ENCODE measurements around the gene RASGEF1C.

The RASGEF1C gene

GRCh38 chr5:180187767-180188166 is 21.2 kb downstream of the RASGEF1C start:
- no peak for DNase-seq
- no peaks in the 10 kb centered on the region for H3K36me3 Mint-ChIP-seq (ENCODE audit: insufficient read depth)

DNA sequence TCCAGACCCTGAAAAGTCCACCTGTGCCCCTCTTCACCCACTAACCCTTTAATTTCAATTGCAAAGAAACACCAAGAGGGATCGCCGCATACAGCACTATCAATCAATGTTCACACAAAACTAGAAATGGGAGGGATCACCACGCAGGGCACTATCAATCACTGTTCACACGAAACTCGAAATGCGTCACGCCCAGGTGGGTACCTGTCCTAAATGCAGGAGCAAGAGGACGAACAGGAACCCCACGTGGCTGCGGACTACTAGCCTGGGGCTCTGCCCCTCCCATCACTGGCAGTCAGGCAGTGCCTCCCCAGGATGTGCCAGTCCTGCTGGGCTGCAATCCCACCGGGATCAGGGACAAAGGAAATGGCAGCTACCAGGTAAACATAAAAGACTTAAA is 28.2 kb downstream of the RASGEF1C start:
- H3K4me1 Mint-ChIP-seq (ENCODE audit: low read depth in 2 of 2) = no peaks in the 10 kb centered on the region
- peaks cover 2% of the 10 kb centered on the region for H3K36me3 Mint-ChIP-seq (ENCODE audit: insufficient read depth)
- H3K9me3 Mint-ChIP-seq = no peaks in the 10 kb centered on the region
- H3K27me3 Mint-ChIP-seq = peaks cover 32 to 53% of the 10 kb centered on the region in 2 donors
- H3K4me3 Mint-ChIP-seq = no peak overlapping the region
- ATAC-seq (replicated peaks) = no peak
- no peak overlapping the region for H3K27ac Mint-ChIP-seq
- no peak for DNase-seq

More at GRCh38 chr5:180187767-180188166, 21.2 kb downstream of the RASGEF1C start:
- no peak overlapping the region for H3K4me3 Mint-ChIP-seq
- H3K27ac Mint-ChIP-seq = no peak overlapping the region
- H3K9me3 Mint-ChIP-seq = peaks cover 0 to 1% of the 10 kb centered on the region in 2 donors
- ATAC-seq (replicated peaks) = no peak
- H3K4me1 Mint-ChIP-seq (ENCODE audit: low read depth in 2 of 2) = no peaks in the 10 kb centered on the region
- peaks cover 5 to 29% of the 10 kb centered on the region in 2 donors for H3K27me3 Mint-ChIP-seq

DNA sequence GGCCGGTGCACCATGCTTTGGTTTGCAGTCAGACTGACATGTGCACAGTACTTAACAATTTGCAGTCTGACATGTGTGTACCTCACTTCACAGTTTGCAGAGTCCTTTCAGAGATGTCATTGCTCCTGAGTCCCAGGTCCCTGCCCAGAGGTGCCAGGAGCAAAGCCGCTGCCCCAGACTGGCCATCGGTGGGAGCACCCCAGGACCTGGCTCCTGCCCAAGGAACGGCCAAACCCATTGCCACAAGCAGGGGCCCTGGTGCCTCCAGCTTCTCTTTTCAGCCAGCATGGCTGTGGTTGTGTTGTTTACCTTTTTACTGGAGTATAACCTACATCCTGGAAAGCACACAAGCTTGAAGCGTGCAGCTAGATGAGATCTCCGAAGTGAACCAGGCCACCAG is 28.6 kb downstream of the RASGEF1C start:
- H3K4me1 Mint-ChIP-seq (ENCODE audit: low read depth in 2 of 2) = no peaks in the 10 kb centered on the region
- no peaks in the 10 kb centered on the region for H3K9me3 Mint-ChIP-seq
- ATAC-seq (replicated peaks) (no peak), DNase-seq (no peak)
- H3K27ac Mint-ChIP-seq = no peak overlapping the region
- no peak overlapping the region for H3K4me3 Mint-ChIP-seq
- peaks cover 31 to 53% of the 10 kb centered on the region in 2 donors for H3K27me3 Mint-ChIP-seq
- peaks cover 2% of the 10 kb centered on the region for H3K36me3 Mint-ChIP-seq (ENCODE audit: insufficient read depth)

- H3K27me3 Mint-ChIP-seq = peaks cover 31 to 53% of the 10 kb centered on the region in 2 donors
- H3K36me3 Mint-ChIP-seq (ENCODE audit: insufficient read depth) = peaks cover 2% of the 10 kb centered on the region
- no peaks in the 10 kb centered on the region for H3K9me3 Mint-ChIP-seq
- H3K27ac Mint-ChIP-seq = no peak overlapping the region
- DNase-seq (no peak), ATAC-seq (replicated peaks) (no peak)
- H3K4me1 Mint-ChIP-seq (ENCODE audit: low read depth in 2 of 2) = no peaks in the 10 kb centered on the region
- H3K4me3 Mint-ChIP-seq = no peak overlapping the region
These were observed 29.3 kb downstream of the RASGEF1C start for GRCh38 chr5:180179442-180180420.

DNA sequence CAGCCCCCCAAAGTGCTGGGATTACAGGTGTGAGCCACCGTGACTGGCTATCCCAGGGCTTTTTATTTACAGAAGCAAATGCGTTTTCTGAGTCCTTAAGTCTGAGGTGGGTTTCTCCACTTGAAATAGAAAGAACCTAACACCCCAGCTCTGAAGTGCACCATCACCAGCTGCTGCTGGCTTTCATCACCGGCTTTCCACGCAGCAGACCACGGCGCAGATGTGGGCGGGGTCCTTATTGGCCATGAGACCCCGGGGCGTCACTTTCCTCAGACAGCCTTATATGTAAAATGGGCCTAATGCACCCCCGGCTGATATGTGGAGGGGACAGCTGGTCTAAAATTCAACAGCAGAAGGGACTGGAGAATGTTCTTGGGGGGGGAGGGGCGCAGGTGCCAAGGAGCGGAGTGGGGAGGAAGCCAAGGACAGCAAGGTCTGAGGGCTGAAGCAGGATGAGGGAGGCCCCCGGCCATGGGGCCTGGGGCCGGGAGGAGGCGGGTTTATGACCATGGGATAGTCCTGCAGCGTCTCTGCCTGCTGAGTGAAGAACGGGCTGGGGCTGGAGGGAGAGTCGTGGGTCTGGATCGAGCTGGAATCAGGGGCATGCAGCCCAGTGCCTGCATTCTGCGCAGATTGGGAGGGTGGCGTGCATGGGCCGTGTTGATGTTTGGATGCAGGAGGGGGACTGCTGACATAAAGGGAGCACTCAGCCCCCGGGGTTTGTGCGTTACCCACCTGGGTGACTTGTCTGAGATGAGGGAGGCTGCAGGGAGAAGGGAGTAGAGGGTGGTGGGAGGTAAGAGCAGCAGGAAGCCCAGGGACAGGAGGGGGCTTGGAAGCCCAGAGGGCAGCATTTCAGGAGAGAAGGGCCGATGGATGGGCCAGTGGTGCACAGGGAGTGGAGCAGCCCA is 30.2 kb downstream of the RASGEF1C start:
- H3K27me3 Mint-ChIP-seq = peaks cover 31 to 56% of the 10 kb centered on the region in 2 donors
- H3K27ac Mint-ChIP-seq = no peak overlapping the region

GRCh38 chr5:180176191-180176590 is 32.8 kb downstream of the RASGEF1C start:
- Mint-ChIP-seq H3K27ac (no peak overlapping the region), H3K27me3 (peaks cover 14 to 61% of the 10 kb centered on the region in 2 donors), H3K36me3 (ENCODE audit: insufficient read depth) (peaks cover 2% of the 10 kb centered on the region), H3K9me3 (no peaks in the 10 kb centered on the region), H3K4me3 (no peak overlapping the region), H3K4me1 (ENCODE audit: low read depth in 2 of 2) (no peaks in the 10 kb centered on the region)
- DNase-seq = no peak
- no peak for ATAC-seq (replicated peaks)

More for the DNA sequence above, 30.2 kb downstream of the RASGEF1C start:
- Mint-ChIP-seq H3K9me3 (no peaks in the 10 kb centered on the region), H3K36me3 (ENCODE audit: insufficient read depth) (peaks cover 2% of the 10 kb centered on the region), H3K4me1 (ENCODE audit: low read depth in 2 of 2) (no peaks in the 10 kb centered on the region), H3K4me3 (no peak overlapping the region)
- no peak for ATAC-seq (replicated peaks)
- DNase-seq = no peak

DNA sequence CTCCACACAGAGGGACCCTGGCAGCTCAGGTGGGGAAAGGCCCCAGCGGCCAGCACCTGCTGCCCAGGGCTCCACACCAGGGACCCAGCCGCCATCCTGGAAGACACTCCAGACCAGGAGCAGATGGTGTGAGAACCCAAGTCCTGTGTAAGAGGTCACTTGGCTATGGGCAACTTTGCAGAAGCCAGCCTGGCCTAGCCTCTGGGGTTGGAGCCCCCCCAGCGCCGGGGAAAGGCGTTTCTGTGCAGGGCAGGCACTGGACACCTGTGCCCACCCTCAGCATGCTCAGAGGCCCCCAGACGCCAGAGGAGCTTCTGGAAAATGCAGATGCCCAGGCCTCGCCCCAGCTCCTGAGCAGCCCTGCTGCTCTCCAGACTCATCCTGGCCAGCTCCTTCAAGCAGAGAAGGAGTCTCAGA is 34.0 kb downstream of the RASGEF1C start:
- no peak for ATAC-seq (replicated peaks)
- H3K9me3 Mint-ChIP-seq = no peaks in the 10 kb centered on the region

DNA sequence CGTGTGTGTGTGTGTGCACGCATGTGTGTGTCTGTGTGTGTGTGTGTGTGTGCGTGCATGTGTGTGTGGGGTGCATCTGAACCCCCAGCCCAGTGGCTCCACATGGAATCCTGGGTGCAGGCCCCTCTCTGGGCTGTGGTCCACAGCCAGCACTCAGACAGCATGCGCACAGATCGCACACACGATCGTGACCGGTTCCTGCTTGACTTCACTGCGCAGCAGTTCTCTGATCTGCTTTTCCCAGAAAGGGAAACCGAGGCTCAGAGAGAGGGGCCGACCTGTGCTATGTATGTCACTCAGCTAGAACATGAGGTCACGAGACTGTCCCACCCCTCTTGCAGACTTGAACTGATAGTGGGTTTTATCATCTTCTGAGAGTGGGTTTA is 34.4 kb downstream of the RASGEF1C start:
- H3K9me3 Mint-ChIP-seq = no peaks in the 10 kb centered on the region
- no peak for ATAC-seq (replicated peaks)
- no peak overlapping the region for H3K27ac Mint-ChIP-seq
- no peak overlapping the region for H3K4me3 Mint-ChIP-seq
- H3K4me1 Mint-ChIP-seq (ENCODE audit: low read depth in 2 of 2) = no peaks in the 10 kb centered on the region
- no peak for DNase-seq
- peaks cover 2% of the 10 kb centered on the region for H3K36me3 Mint-ChIP-seq (ENCODE audit: insufficient read depth)
- H3K27me3 Mint-ChIP-seq = peaks cover 6 to 61% of the 10 kb centered on the region in 2 donors

More for the DNA sequence above, 34.0 kb downstream of the RASGEF1C start:
- H3K27ac Mint-ChIP-seq = no peak overlapping the region
- DNase-seq = no peak
- no peaks in the 10 kb centered on the region for H3K4me1 Mint-ChIP-seq (ENCODE audit: low read depth in 2 of 2)
- peaks cover 6 to 61% of the 10 kb centered on the region in 2 donors for H3K27me3 Mint-ChIP-seq
- H3K36me3 Mint-ChIP-seq (ENCODE audit: insufficient read depth) = peaks cover 2% of the 10 kb centered on the region
- H3K4me3 Mint-ChIP-seq = no peak overlapping the region

DNA sequence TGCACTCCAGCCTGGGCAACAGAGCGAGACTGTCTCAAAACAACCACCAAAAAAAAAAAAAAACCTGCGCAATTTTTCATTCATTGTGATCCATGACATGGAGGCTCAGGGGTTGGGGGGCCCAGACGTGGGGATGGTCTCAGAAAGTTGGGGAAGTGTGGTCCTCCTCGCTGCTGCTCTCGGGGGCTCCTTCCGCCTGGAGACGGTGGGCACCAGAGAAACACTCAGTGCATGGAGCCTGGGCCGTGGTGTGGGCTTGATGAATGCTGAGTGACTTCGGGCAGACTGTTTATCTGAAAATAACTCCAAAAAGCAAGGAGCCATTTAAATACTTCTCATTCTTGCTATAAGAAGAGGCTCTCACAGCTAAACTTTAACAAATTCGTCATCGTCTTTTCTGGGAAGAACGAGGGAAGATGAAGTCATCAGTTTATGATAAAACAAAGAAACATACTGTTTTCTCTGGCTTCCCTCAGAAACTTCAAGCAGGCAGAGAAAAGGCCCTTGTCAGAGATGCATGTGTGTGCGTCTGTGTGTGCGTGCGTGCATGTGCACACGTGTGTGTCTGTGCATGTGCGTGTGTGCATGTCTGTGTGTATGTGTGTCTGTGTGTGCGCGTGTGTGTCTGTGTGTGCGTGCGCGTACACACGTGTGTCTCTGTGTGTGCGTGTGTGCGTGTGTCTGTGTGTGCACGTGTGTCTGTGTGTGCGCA is 35.0 kb downstream of the RASGEF1C start:
- H3K4me3 Mint-ChIP-seq = no peak overlapping the region
- ATAC-seq (replicated peaks) = no peak

GRCh38 chr5:180173198-180173544 is 35.8 kb downstream of the RASGEF1C start:
- ATAC-seq (replicated peaks) = no peak

More for the DNA sequence above, 35.0 kb downstream of the RASGEF1C start:
- H3K9me3 Mint-ChIP-seq = no peaks in the 10 kb centered on the region
- peaks cover 4 to 61% of the 10 kb centered on the region in 2 donors for H3K27me3 Mint-ChIP-seq
- no peak overlapping the region for H3K27ac Mint-ChIP-seq
- no peaks in the 10 kb centered on the region for H3K36me3 Mint-ChIP-seq (ENCODE audit: insufficient read depth)
- H3K4me1 Mint-ChIP-seq (ENCODE audit: low read depth in 2 of 2) = no peaks in the 10 kb centered on the region
- DNase-seq = no peak

DNA sequence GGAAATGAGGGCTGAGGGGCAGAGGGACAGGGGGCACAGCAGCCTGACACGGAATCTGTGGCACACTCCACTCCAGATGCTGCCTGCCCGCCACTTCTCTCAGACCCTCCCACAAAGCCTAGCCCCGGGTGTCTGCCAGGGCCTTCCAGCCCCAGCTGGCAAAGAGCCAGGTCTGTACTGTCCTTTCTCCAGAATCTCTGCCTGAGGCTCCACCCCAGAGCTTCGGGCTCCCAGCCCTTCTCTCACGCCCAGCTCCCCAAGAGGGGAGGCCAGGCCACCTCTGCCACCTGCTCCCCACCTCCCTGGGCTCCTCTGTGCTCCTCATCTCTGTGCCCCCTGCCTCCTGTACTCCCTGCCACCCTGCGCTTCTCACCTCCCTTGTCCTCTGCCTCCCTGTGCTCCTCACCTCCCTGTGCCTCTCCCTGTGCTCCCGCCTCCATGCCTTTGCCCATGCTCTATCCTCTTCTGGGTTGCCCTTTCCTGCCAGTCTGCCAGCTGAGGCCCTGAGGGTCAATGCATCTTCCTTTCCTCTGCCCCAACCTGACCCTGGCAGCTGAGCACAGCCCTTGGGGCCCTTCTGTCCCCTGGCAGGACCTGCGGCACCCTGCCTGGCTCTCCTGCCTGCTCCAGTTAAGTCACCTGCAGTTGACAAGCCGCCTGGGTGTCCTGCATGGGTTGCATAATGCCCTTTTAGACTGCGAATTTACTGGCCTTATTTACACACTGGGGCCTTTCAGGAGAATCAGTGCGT is 36.4 kb downstream of the RASGEF1C start:
- Mint-ChIP-seq H3K9me3 (no peaks in the 10 kb centered on the region), H3K27ac (no peak overlapping the region), H3K4me3 (no peak overlapping the region), H3K27me3 (peaks cover 9 to 63% of the 10 kb centered on the region in 2 donors), H3K4me1 (ENCODE audit: low read depth in 2 of 2) (no peaks in the 10 kb centered on the region), H3K36me3 (ENCODE audit: insufficient read depth) (no peaks in the 10 kb centered on the region)
- DNase-seq (no peak), ATAC-seq (replicated peaks) (no peak)

More at GRCh38 chr5:180173198-180173544, 35.8 kb downstream of the RASGEF1C start:
- DNase-seq = no peak
- peaks cover 8 to 62% of the 10 kb centered on the region in 2 donors for H3K27me3 Mint-ChIP-seq
- no peak overlapping the region for H3K27ac Mint-ChIP-seq
- no peaks in the 10 kb centered on the region for H3K36me3 Mint-ChIP-seq (ENCODE audit: insufficient read depth)
- no peaks in the 10 kb centered on the region for H3K4me1 Mint-ChIP-seq (ENCODE audit: low read depth in 2 of 2)
- no peak overlapping the region for H3K4me3 Mint-ChIP-seq
- no peaks in the 10 kb centered on the region for H3K9me3 Mint-ChIP-seq

- ATAC-seq (replicated peaks) (no peak), DNase-seq (no peak)
- H3K27ac Mint-ChIP-seq = no peak overlapping the region
- H3K9me3 Mint-ChIP-seq = no peaks in the 10 kb centered on the region
- H3K4me3 Mint-ChIP-seq = no peak overlapping the region
- H3K27me3 Mint-ChIP-seq = peaks cover 19 to 67% of the 10 kb centered on the region in 2 donors
- no peaks in the 10 kb centered on the region for H3K4me1 Mint-ChIP-seq (ENCODE audit: low read depth in 2 of 2)
- no peaks in the 10 kb centered on the region for H3K36me3 Mint-ChIP-seq (ENCODE audit: insufficient read depth)
These were observed 37.4 kb downstream of the RASGEF1C start for GRCh38 chr5:180171568-180172094.
